CD4-positive, alpha-beta T cell treated with Interleukin-6 for 4 hours (primary cell): Measurements from ENCODE around the gene DISP2.

Experiments
- DNase-seq: peaks from one replicate; pipeline ENCODE4 v3.0.0-alpha.2; 2020; ENCODE audit warnings: mixed read lengths

The DISP2 gene

GRCh38 chr15:40427188-40427587 lies 69.2 kb downstream of the DISP2 start:
- DNase-seq = no peak

- no peak for DNase-seq
These were observed 70.2 kb downstream of the DISP2 start for GRCh38 chr15:40428185-40428584.
